GM12801 (cell line): ENCODE data around the gene KPNA1.

Experiments used
- CTCF ChIP-seq: IDR thresholded peaks from one replicate; pipeline ENCODE4 v1.5.1; 2011; ENCODE audit warnings: control low read depth; ENCODE audit not compliant: insufficient read length; ENCODE audit errors: extremely low read depth

Gene KPNA1

DNA sequence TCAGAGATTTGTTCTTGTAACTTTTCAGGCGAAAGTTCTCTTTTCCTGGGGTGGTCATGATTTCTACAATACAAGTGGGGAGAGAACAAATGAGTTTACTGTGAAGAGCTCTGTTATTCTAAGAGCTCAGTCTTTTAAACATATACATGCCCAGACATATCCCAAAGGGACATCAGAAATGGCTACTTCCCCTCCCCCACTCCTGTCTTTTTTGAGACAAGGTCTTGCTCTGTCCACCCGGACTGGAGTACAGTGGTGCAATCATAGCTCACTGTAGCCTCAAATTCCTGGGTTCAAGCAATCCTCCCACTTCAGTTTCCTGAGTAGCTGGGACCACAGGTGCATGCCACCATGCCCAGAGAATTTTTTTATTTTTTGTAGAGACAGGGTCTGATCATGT lies 18.2 kb downstream of the KPNA1 start:
- no peak for TF ChIP-seq CTCF

DNA sequence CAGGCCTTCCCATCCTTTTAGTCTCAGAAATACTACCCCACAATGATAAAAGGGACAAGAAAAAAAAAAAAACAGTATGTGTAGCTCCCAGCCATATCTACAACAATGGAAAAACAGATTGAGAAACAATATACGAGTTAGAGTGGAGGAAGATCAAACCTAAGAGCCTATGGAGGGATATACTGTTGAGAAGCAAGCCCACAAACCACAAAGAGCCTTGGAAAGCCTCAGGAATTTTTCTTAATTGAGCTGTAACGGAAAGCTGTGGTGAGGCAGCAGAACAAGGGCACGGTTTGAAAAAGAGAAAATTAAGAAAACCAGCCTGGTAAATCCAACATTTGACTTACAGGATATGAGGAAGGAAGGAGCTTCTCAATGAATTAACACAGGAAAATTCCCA lies 21.4 kb downstream of the KPNA1 start:
- no peak for TF ChIP-seq CTCF

DNA sequence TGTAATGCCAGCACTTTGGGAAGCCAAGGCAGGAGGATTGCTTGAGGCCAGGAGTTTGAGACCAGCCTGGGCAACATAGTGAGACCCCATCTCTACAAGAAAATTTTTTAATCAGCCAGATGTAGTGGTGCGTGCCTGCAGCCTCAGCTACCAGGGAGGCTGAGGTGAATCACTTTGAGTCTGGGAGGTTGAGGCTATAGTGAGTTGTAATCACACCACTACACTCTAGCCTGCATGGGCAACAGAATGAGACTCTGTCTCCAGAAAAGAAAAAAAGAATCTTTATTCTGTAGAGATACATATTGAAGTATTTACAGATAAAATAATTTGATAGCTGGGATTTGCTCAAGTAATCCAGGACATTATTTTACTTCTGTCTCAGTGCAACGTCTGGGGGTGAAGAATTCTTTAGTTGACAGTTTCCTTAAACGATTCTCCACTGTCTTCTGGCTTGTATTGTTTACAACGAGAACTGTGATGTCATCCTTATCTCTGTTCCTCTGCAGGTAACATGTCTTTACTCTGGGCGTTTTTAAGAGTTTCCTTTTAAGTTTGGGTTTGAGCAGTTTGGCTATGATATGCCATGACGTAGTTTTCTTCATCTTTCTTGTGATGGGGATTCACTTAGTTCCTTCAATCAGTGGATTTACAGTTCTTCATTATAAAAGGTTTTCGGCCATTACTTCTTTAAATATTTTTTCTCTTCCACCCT lies 26.3 kb downstream of the KPNA1 start:
- TF ChIP-seq CTCF, result no peak

DNA sequence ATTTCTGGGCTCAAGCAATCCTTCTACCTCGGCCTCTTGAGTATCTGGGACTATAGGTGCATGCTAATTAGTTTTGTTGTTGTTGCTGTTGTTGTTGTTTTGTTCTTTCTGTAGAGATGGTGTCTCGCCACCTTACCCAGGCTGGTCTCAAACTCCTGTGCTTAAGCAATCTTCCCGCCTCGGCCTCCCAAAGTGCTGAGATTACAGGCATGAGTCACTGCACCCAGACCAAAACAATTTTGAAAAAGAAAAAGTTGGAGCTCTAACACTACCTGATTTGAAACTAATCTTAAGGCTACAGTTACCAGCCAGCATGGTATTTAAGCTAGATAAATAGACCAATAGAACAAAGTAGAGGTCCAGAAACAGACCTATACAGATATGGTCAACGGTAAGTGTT lies 29.8 kb downstream of the KPNA1 start:
- TF ChIP-seq CTCF, result no peak

GRCh38 chr3:122481390-122481789 lies 33.3 kb downstream of the KPNA1 start:
- no peak for TF ChIP-seq CTCF

GRCh38 chr3:122476532-122476931 lies 38.2 kb downstream of the KPNA1 start:
- TF ChIP-seq CTCF, result no peak

GRCh38 chr3:122475316-122475715 lies 39.4 kb downstream of the KPNA1 start:
- no peak for TF ChIP-seq CTCF
